GM20431 (cell line): ENCODE results near the gene STRIP2.
"Not testable (repeated sequence)": the region's sequence is repeated elsewhere in the genome, so short reads cannot be mapped to it uniquely, and the experiment has no call there.

Source experiments
- in situ Hi-C: fragments of 300-500 bp; cut with MseI, MboI; formaldehyde crosslinking; loops from one replicate; pipeline ENCODE4 v1.15.0; 2020; ENCODE audit warnings: low sequenced_read_pairs; ENCODE audit not compliant: unreplicated experiment

The STRIP2 gene, protein sequence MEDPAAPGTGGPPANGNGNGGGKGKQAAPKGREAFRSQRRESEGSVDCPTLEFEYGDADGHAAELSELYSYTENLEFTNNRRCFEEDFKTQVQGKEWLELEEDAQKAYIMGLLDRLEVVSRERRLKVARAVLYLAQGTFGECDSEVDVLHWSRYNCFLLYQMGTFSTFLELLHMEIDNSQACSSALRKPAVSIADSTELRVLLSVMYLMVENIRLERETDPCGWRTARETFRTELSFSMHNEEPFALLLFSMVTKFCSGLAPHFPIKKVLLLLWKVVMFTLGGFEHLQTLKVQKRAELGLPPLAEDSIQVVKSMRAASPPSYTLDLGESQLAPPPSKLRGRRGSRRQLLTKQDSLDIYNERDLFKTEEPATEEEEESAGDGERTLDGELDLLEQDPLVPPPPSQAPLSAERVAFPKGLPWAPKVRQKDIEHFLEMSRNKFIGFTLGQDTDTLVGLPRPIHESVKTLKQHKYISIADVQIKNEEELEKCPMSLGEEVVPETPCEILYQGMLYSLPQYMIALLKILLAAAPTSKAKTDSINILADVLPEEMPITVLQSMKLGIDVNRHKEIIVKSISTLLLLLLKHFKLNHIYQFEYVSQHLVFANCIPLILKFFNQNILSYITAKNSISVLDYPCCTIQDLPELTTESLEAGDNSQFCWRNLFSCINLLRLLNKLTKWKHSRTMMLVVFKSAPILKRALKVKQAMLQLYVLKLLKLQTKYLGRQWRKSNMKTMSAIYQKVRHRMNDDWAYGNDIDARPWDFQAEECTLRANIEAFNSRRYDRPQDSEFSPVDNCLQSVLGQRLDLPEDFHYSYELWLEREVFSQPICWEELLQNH

DNA sequence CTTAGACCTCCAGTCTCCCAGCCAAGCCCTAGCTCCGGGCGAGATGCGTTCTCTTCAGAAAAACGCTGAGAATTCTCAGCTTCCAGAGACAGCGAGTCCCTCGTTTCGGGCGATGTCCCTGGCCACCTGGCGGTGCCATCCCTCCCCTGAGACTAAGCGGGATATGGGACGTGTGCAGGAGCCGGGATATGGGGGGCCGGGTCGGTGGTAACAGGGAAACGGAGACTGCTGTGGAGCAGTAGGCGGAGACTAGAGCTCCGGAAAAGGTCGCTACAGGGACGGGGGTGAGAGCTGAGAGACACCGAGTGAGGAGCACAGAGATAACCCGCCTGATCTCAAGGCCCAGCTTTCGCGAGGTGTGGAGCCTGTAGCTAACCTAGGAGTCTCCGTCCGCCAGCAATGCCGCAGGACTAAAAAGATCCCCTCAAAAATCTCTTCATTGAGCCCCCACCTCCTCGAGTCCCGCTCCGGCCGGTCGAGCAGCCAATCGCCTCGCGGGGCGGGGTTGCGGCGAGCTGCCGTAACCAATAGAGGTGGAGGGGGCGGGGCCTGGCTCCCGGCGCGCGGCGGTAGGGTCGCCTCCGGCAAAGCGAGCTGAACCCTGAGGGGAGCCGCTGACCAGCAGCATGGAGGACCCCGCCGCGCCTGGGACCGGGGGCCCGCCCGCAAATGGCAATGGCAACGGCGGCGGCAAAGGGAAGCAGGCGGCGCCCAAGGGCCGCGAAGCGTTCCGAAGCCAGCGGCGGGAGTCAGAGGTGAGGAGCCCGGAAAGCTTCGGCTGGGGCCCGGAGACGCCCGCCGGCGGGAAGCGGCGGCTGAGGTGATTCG is at the start of gene STRIP2:
Gene STRIP2 (plus strand): TSS at position 586 of the 828 bp plus-strand sequence. CDS start 41 bp downstream, at position 627.
- in situ Hi-C loops, result no loop called here

DNA sequence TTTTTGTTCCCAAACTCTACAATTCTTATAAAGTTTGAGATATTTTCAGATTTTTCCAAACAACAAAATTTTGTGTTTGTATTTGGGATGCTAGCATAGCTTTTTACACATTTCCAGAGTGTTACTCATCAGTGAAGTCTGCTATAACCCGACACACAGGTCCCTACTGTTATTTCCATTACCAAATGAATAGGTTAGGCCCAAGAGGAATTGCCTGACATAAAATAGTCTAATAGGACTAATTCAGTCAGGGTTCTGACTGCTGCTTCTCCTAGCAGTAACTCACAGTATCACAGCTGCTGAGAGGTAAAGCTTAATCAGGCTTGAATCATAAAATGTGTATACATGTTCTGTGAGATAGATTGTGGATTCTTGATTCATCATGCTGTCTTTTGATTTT is 49.1 kb upstream of the STRIP2 start:
- in situ Hi-C loops, result no loop called here

DNA sequence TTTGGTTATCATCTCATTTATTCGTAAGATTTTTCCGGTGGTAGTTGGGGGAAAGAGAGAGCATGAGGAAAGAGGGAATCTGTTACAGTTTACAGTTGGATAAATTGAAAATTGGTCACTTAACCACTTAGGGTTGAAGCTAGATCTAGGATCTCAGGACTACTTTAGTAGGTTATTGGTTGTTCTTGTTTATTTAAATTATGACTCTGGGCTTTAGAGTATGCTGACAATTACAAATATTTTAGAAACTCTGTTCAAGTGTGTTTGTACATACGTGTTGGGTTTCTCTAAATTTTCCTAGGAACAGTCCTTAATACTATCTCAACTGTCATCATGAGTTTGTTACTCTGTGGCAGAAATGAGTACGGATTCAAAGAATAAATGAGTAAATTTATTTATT is 48.6 kb upstream of the STRIP2 start:
- in situ Hi-C loops, result no loop called here

DNA sequence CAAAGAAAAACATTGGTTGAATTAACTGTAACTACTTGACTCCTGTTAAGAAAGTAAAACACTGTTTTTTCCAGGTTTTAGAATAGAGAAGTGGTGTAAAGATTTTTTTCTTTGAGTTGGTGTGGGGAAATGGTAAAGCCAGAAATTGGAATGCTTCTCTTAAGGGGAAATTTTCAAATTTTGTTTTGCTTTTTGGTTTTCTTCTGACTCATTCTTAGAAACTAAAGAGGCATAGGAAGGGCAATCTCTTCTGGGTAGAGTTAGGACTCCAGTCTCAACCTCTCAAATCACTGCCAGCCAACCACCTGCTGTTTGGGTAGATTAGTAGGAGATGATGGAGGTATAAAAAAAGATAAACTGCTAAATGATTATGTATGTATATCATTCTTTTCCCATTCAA is 47.7 kb upstream of the STRIP2 start:
- in situ Hi-C loops, result no loop called here

DNA sequence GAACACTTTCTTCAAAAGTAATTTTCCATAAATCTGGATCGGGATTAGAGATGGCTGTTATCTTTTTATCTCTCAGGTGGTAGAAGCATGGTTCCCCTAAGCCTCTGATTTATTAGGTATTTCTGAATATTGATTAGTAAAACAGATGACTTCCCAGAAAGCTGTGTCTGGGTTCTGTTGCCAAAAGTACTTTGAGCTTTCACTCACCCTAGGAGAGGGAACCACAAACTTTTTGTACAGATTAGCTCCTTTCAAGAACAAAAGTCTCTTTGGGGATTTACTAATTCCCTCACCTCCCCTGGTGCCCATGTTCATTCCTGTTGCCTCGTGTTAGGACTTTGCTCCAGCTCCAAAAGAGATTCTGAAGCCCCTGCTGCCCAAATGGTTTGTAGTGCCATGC is 46.7 kb upstream of the STRIP2 start:
- in situ Hi-C loops, result no loop called here

DNA sequence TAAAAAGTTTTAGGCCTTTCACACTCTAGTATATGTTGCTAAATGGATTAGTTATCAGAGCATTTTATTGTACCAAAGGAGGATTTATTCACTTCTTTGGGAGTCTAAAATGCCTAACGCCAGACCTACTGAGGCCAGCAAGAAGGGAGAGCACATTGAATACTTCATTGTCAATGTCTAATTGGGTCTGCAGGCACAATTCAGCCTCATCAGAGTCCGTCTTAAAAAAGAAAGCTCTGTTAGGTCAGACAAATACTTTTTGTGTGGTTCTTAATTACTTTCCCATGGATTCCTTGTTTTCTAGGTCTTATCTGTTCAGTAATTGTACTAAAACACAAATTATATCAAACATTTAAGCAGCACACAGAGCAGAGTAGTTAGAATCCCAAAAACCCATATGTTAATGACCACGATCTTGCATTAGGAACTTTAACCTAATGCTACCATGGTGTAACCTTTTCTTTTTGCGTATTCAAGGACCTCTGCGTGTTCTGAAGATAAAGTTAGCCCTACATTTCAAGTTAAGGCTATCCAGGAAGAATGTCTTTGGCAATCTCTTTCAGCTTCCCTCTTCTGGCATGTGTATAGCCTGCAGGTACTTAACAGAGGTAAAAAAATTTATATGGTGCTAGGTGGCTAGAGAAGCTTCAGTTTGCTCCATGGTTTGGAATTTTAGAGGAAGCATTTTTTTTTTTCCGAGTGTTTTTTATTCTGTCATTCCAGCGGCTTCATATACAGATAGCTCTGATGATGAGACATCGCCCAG is 45.7 kb upstream of the STRIP2 start:
- in situ Hi-C loops, result no loop called here

DNA sequence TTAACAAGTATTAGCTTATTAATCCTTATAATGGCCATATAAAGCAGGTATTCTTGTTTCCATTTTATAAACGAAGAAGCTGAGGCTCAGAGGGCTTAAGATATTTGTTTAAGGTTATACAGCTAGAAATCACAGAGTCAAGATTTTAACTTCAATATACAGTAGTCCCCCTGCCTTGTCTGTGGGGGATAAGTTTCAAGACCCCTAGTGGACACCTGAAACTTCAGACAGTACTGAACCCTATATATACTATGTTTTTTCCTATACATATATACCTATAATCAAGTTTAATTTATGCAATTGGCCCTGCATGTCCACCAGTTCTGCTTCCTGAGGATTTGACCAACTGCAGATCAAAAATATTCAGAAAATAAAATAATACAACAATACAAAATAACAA is 44.4 kb upstream of the STRIP2 start:
- in situ Hi-C loops, result no loop called here

DNA sequence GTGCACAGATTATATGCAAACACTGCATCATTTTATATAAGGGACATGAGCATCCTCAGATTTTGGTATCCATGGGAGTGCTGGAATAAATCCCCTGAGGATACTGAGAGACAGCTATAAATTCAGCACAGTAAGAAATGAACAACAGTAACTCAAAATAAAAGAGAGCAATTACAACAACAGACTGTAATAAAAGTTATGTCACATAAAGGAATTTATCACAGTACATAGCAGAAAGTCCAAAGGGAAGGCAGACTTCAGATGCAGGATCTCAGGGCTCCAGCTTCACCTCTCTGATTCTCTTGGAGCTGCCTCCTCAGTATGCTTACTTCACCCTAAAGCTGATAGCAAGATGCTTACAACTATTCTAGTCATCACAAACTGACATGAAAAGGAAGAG is 43.9 kb upstream of the STRIP2 start:
- in situ Hi-C loops, result no loop called here

DNA sequence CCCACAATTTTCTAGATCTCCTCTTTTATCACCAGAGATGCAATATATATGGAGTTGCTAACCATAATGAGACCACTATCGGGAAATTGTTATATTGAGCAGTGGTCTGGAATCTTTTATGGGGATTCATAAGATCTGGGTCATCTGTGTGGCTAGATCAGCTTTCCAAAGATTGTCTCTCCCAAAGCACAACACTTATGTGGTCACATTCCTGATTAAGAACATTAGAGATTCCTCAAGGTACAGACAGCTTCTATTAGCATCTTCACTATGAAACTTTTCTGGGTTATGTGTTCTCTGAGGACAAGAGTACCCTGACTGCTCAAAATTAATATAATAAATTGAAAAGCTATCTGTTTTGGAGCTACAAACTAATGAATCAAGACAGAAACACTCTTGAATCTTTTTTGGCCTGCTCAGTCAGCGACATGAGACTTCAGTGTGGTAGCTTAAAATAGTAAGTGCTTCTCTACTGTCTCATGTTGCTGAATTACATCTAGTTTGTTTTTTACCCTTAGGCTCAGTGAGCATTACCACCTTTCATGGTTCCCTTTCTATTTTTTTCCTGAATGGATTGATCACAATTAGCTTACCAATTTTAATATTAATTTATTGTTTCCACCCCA is 42.6 kb upstream of the STRIP2 start:
- in situ Hi-C loops, result no loop called here

DNA sequence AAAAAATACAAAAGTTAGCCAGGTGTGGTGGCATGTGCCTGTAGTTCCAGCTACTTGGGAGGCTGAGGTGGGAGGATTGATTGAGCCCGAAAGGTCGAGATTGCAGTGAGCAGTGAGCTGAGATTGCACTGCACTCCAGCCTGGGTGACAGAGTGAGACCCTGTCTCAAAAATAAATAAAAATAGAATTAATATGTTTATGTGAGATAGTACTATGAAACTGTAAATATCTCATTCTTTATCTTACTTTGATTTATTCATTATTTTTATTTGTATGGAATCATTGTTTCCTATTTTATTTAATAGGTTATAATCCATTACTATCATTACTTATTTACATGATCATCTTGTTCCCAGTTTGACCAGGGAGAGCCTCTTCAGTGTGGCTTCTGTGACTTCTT is 41.0 kb upstream of the STRIP2 start:
- in situ Hi-C loops, result no loop called here

DNA sequence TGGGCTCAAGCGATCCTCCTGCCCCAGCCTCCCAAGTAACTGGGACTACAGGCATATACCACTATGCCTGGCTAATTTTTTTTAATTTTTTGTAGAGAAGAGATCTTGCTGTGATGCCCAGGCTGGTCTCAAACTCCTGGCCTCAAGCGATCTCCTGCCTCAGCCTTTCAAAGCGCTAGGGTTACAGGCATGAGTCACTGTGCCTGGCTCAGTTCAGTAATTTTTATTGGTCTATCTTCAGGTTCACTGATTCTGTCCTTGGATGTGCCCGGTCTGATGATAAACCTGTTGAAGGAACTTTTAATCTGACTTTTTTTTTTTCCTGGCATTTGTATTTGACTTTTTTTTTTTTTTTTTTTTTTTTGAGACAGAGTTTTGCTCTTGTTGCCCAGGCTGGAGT is 40.1 kb upstream of the STRIP2 start:
- in situ Hi-C loops, result no loop called here

DNA sequence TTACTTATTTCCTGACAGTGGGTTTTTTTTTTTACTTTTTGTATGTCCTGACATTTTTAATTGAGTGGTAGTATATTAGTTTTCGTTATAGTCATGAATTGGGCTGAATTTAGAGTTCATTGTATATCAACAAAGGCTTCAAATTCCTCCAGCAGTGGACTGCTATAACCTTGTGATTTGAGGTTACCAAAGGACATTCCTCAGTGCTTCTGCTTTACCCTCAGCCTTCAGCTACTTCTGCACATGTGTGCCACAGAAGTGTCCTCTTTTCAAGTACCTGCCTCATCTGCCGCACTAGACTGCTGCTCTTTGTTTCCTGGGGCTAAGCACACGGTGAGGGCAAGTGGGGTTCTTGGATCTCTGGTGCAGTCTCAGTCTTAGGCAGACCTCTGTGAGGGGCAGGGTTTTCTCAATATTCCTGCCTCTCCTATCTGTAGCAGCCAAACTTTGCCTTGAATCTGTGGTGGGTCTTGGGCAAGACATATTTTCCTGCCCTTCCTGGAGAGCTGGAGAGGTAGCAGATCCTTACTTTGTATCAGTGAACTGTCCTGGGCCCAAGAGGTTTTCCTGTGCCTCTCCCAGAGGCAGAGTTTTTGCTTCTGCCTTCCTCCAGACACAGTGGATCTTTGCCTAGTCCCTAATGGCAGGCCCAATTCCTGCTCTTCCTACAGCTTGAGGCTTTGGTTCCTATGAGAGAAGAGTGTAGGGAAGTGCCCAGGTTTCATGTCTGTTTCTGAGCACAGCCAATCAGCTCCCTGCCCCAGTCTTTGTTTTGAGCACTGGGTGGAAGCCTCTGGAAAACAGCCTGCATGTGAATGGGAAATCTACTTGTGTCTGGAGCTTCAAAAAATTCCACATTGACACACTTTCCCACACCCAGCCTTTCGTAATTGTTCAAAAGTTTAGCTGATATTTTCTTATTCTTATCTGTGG is 39.0 kb upstream of the STRIP2 start:
- in situ Hi-C loops, result no loop called here

DNA sequence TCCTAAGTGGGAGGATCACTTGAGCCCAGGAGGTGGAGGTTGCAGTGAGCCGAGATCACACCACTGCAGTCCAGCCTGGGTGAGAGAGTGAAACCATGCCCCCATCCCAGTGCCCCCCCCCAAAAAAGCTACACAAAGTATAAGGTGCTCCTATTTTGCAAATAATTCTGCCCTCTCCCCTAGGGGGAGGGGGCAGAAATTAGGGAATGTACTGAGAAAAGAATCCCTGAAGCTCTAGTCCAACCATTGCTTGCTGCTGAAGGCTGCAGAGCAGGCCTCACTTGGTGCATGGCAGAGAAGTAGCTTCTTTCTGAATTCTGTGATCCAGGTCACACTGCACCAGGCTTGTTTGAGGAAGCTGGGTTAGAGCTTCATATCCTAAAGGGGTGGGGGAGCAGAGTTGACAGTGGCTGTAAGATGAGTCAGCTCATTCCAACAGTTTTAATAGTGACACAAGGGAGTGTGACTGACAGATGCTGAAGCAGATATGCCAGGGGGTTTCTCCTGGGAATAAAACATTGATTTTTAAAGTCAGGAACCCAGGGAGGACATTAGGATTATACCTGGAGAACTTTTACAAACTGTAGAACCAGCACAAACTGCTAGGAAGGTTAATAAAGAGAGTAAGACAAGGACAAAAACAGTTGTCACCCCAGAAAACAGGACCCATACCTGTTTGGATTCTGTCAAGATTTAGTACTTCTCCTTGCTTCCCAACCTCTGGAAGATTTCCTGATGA is 32.8 kb upstream of the STRIP2 start:
- in situ Hi-C loops, result no loop called here

DNA sequence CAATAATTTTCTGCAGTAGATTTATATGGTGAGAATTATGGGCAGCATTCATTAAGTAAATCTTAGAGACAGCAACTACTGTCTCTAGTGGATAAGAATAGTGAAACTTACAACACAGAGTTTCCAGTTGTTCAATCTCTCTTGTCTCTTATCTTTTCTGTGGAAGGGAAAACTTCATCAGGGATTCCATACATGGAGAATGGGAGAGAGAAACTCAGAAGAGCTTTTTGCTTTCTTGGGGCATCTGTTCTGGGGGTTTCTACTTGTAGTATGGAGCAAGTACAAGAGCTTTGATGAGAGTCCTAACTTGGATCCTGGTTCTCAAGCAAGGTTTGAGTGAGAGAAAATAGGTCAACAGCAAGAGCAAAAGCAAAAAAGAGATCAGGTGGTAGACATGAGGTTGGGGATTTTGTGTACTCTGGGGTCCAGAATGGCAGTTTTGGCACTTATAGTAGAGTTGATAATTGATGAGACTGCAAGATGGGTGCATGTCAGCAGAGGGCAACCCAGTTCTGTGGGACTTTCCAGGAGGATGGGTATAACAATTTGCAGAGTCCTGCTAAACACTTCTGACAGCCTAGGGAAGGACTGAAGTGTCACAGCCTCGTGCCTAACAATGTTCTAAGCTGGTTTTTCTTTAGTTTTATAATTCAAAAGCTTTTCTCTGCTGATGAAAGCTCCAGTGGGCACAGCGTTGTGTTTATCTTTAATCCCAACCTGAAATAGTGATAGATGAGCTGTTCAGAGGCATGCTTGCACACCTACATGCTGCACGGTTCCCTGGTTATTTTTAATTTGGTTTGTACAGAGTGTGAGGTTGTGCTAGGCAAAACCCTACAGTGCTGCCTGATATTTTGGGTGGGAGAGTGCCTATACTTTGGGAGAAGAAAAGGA is 32.0 kb upstream of the STRIP2 start:
- in situ Hi-C loops, result no loop called here

DNA sequence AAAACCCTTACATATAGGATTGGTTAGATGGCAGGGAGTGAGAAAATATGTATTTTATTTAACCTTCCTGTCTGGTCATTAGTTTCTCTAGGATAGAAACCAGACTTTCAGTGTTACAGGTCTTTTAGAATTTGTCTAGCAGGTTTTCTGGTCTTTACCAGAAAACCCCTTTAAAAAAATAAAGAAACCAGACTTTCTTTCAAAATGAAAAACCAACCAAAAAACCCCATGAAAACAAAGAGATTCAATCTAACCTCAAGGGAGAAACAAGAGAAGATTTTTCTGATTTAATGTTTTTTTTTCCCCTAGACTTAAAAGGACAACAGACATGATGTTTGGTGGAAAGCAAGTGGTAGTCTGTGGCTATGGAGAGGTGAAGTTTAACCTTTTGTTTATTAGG is 28.7 kb upstream of the STRIP2 start:
- in situ Hi-C loops, result no loop called here

DNA sequence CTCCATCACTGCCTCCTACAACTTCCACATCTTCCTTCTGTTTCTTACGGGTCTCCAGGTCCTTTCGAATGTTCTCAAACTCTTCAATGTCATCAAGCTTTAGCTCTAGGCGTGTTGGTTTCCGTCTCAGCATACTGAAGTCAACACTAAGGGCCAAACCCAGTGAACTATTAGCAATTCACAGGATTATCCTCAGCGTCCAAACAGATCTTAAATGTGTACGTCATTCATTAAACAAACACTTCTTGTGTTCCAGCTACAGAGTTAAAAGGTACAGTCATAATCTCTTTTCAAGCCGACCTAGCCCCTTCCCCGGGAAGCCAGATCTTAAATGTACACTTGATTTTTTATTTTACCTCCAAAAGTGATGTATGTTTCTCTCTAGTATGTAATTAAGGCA is 24.0 kb upstream of the STRIP2 start:
- in situ Hi-C loops, result not testable (repeated sequence)

DNA sequence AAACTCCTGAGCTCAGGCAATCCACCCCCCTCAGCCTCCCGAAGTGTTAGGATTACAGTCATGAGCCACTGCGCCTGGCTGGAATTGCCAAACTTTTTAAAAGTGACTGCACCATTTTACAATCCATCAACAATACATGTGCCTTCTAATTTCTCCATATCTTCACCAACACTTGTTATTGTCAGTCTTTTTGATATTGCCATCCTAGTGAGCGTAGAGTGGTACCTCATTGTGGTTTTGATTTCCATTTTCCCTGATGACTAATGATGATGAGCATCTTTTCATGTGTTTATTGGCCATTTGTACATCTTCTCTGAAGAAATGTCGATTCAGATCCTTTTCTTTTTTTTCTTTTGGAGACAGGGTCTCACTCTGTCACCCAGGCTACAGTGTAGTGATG is 21.7 kb upstream of the STRIP2 start:
- in situ Hi-C loops, result no loop called here
